Measurements from ENCODE around the gene UBE2C. TPM values are rescaled to one million over a fixed set of nuclear protein-coding genes. Genes with fewer than 3 reads are reported as not detected.
"Not testable (repeated sequence)": the region's sequence is repeated elsewhere in the genome, so short reads cannot be mapped to it uniquely, and the experiment has no call there.

The UBE2C gene
- polyA plus RNA-seq, 3 donors, result 62.5 to 67.2 (median 66.1) TPM

DNA sequence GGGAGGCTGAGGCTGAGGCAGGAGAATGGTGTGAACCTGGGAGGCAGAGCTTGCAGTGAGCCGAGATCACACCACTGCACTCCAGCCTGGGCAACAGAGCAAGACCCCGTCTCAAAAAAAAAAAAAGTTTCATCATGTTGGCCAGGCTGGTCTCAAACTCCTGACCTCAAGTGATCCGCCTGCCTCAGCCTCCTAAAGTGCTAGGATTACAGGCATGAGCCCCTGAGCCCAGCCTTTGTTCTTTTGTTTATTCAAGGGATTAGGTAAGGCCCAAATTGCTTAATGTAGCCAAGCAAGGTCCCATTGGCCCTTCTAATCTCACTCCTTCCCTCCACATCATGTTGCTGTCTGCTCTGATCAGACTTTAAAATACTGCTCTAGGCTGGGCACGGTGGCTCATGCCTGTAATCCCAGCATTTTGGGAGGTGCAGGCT, 17.2 kb downstream of the UBE2C start:
- not testable (repeated sequence) for DNase-seq (ENCODE audit: low read depth in 3 of 3, low spot score in 2 of 3)

DNA sequence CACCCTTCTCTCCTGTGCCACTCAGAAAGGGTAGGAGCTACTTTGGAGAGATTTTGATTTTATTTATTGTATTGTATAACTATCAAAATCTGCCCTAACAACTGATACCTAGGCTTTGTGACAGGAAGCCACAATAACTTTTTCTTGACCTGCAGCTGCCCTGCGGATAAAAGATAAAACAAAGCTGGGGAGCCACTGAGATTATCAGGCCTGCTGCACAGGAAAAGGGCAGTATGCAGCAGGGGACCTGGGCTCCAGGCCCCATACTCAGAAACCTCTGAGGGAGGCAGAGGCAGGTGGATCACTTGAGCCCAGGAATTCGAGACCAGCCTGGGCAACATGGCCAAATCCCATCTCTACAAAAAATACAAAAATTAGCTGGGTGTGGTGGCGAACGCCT, 20.2 kb downstream of the UBE2C start:
- no peak for DNase-seq (ENCODE audit: low read depth in 3 of 3, low spot score in 2 of 3)

GRCh38 chr20:45833030-45833882, 20.8 kb downstream of the UBE2C start, which contains the start of gene SNX21:
Gene SNX21 (plus strand): TSS chr20:45833799. CDS start chr20:45833920, 121 bp downstream.
- peak in 1 of 3 donors; percentile 69 for DNase-seq (ENCODE audit: low read depth in 3 of 3, low spot score in 2 of 3)

DNA sequence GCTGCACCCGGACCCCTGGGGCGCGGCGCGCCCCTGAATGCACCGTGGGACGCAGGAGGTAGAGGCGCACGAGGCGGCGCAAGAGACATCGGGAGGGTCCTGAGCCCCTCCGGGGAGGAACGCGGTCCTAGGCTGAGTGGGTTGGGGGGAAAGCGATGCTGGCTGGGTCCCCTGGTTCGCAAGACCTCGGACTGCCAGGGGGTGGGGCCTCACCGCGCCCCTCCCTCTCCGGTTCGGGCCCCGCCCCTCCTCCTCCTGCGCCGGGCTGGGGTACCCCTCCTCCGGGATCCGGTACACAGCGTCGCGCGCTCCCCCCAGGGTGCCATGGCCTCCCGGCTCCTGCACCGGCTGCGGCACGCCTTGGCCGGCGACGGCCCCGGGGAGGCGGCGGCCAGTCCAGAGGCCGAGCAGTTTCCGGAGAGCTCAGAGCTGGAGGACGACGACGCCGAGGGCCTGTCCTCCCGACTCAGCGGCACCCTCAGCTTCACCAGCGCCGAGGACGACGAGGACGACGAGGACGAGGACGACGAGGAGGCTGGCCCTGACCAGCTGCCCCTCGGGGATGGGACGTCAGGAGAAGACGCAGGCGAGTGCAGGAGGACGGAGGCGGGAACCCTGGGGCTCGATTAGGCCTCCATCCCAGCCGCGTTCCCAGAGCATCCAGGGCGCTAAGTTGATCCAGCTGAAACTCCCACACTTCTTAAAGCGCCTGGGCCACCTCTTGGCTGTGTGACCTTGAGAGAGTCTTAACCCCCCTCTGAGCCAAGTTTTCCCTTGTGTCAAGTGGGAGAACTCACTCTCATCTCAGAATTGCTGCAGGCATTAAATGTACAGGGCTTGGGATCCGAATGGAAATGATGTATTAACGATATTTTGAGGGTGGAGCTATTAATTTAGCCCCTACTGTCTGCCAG, 21.7 kb downstream of the UBE2C start:
- DNase-seq (ENCODE audit: low read depth in 3 of 3, low spot score in 2 of 3), result no peak

- no peak for DNase-seq (ENCODE audit: low read depth in 3 of 3, low spot score in 2 of 3)
Observed at GRCh38 chr20:45834797-45835161, 22.3 kb downstream of the UBE2C start.

DNA sequence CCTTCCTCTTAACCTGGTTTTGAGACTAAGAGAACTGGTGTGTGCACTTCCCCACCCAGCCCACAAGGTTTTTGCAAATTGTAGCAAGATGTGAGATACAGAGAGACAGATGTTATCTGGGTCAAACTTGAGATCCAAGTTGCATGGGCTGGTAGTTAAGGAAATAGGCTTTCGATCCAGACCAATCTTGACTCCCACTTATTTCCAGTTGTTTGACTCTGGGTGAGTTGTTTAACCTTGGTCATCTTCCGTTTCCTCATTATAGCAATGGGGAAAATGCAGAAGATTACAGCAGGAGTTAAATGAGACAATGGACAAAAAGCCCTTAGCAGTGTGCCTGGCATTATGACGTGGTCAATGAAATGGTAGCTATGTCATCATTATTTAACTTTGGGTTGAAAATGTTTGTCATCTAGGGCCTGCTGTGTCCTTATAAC, 22.9 kb downstream of the UBE2C start:
- no peak for DNase-seq (ENCODE audit: low read depth in 3 of 3, low spot score in 2 of 3)

DNA sequence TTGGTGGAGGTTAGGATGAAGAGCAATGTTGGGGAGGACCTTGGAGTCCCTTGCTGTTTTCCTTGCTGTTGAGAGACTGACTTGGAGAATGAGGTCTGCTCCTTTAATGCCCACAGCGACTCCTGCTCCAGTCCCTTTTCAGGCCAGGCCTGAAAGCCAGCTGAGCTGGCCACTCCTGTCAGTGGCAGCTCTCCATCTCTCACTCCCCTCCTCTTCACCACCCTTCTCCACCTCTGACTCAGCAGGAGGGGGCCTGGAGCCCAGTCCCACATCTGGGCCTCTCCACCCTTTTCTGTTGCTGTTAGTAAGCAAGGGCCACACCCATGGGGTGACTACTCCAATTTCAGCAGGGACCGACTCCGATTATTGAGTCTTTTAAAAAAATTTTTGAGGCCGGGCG, 23.4 kb downstream of the UBE2C start:
- DNase-seq (ENCODE audit: low read depth in 3 of 3, low spot score in 2 of 3), result no peak

DNA sequence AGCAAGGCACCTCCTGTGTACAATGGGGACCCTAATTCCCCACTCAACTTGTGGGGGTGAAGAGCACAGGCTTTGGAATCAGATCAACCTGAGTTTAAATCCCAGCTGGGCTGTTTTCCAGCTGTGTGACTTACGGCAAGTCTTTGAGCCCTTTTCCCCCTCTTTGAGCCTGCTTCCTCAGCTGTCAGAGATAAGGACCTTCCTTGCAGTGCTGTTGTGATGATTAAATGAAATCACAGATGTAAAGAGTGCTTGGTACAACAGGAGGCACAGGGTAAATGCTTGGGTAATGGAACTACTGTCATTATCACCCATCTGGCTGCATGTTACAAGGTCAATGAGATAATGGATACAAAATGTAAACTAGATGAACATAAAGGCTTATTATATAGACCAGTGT, 24.4 kb downstream of the UBE2C start:
- DNase-seq (ENCODE audit: low read depth in 3 of 3, low spot score in 2 of 3), result no peak

DNA sequence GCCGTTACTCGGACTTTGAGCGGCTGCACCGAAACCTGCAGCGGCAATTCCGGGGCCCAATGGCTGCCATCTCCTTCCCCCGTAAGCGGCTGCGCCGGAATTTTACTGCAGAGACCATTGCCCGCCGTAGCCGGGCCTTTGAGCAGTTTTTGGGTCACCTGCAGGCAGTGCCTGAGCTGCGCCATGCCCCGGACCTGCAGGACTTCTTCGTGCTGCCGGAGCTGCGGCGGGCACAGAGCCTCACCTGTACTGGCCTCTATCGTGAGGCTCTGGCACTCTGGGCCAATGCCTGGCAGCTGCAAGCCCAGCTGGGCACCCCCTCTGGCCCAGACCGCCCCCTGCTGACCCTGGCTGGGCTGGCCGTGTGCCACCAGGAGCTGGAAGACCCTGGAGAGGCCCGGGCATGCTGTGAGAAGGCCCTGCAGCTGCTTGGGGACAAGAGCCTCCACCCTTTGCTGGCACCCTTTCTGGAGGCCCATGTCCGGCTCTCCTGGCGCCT, 28.3 kb downstream of the UBE2C start:
- no peak for DNase-seq (ENCODE audit: low read depth in 3 of 3, low spot score in 2 of 3)

DNA sequence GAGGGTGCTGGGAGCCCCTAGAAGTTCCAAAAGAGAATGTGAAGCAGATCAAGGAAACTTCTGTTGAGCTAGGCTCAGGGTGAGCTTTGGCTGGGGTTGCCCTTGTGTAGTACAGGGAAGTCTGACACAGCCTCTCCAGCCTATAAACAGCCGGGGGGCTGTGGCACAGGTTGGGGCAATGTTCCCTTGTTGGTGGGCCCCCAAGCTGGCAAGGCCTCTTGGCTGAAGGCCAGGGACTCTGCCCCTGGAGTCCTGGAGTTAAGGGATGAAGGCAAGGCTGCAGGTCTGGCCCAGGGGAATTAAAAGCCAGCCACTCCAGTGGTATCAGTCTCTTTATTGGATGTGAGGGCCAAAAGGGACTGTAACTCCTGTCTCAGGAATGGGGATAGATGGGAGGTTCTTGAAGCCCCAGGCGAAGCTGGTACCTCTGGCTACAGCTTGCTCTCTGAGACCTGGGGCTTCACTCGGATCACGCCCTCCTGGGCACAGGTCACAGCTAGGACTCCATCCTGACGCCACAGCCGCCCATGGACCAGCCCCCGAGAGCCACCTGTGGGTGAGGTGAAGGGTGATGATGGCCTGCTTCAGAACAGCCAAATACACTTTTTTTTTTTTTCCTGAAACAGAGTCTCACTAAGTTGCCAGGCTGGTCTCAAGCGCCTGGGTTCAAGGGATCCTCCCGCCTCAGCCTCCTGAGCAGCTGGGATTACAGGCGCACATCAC, 29.1 kb downstream of the UBE2C start:
- DNase-seq (ENCODE audit: low read depth in 3 of 3, low spot score in 2 of 3), result no peak

- DNase-seq (ENCODE audit: low read depth in 3 of 3, low spot score in 2 of 3), result no peak
Observed at GRCh38 chr20:45842169-45842812, 29.8 kb downstream of the UBE2C start.

DNA sequence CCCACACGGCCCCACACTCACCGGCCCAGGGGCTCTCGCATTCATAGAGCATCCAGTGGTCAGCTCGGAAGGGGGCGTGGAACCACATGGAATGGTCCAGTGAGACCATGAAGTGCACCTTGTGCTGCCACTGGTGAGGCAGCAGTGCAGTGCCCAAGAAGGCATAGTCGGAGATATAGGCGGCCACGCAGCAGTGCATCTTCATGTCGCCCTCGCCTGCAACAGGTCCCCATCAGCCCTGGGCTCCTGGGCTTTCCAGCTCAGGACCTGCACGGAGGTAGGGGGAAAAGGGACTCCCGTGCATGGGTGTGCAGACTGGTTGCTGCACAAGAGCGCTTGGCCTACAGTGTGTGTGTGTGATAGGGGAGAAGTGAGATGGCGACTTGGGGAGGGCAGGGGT, 31.1 kb downstream of the UBE2C start:
- DNase-seq (ENCODE audit: low read depth in 3 of 3, low spot score in 2 of 3), result no peak

DNA sequence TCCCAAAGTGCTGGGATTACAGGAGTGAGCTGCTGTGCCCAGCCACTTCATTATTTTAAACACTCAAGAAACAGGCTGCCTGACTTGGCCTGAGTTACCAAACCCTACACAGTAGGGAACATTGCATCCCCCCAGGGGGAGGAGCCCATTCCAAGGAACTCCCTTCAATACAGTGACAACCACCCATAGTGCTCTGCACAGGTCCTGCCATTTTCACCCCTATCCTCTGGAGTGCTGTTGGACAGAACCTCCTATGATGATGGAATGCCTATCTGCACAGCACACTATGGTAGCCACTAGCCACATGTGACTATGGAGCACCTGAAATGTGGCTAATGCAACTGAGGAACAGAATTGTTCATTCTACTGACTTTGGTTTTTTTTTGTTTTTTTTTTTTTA, 33.0 kb downstream of the UBE2C start:
- DNase-seq (ENCODE audit: low read depth in 3 of 3, low spot score in 2 of 3), result no peak

DNA sequence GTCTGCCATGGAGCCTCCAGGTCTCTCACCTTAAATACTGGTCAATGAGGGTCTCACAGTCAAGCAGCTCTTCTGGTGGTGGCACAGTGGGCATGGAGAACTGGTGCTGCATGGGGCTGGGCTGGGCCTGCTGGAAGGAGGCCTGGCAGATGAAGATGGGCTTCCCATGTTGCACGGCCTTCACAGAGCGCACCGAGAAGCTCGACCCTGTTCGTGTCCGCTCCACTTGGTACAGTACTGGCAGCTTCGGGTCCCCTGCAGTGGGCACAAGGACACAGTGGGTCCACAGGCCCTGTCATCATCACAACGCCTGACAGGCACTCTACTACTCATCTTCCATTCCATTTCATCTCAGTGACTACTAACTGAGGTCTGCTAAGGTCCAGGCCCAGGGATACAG, 36.0 kb downstream of the UBE2C start:
- DNase-seq (ENCODE audit: low read depth in 3 of 3, low spot score in 2 of 3), result no peak

GRCh38 chr20:45848969-45849582, 36.6 kb downstream of the UBE2C start:
- DNase-seq (ENCODE audit: low read depth in 3 of 3, low spot score in 2 of 3), result no peak

DNA sequence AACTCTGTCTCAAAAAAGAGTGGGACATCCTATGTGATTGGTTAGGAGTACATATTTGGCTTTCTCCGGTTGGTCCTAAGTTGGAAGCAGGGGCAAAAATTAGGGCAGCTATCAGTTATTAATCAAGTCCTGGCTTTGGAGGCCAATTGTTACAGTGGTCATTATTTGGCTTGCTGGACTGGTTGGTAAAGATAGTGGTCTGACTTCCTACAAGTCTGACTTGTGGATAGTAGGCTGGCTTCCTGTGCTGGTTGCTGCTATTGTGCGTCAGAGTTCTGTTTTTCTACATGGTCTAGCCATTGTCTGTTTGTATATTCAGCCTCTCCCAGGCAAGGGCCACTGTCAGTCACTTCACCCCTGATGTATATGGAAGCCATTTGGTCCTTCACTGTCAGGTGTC, 37.8 kb downstream of the UBE2C start:
- no peak for DNase-seq (ENCODE audit: low read depth in 3 of 3, low spot score in 2 of 3)

GRCh38 chr20:45850926-45851325, 38.5 kb downstream of the UBE2C start:
- DNase-seq (ENCODE audit: low read depth in 3 of 3, low spot score in 2 of 3), result no peak

DNA sequence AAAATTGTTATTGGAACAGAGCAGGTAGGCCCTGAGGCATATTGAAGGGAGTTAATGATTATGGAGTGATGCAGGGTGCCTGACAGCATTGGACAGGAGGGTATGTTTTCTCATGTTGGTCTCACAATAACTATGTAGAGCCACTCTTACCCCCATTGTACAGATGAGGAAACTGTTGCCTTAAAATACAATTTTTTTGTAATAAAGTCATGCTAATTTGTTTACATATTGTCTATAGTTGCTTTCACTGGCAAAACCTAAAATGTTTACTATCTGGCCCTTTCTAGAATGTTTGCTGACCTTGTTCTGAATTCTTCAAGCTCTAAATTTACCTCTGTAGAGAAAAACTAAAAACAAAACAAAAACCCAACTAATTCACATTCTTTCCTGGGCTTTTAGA, 39.1 kb downstream of the UBE2C start:
- DNase-seq (ENCODE audit: low read depth in 3 of 3, low spot score in 2 of 3), result no peak

GRCh38 chr20:45852326-45852725, 39.9 kb downstream of the UBE2C start:
- no peak for DNase-seq (ENCODE audit: low read depth in 3 of 3, low spot score in 2 of 3)

- no peak for DNase-seq (ENCODE audit: low read depth in 3 of 3, low spot score in 2 of 3)
Observed at GRCh38 chr20:45853484-45853883, 41.0 kb downstream of the UBE2C start.
